ENCODE results near the gene MYO5B.

The MYO5B gene

DNA sequence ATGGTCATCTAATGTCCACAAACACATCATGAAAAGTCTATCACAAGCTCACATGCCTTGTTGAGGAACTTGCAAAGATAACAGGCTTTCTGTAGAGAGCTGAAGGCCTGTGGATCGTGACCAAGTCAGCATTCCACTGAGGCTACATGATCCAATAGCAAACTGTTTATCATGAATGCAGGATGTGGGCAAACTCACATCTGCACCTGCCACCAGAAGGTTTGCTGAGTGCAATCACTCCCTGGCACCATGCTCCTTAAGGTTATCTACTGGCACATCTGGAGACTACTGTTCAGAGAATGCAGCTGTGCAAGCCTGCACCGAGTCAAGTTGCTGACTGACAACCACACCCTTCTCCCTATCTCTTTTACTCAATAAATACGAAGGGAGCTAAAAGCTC is 314.3 kb downstream of the MYO5B start:
- no peak for DNase-seq (ENCODE audit: low spot score)

- no peak for DNase-seq (ENCODE audit: low spot score)
These were observed 315.7 kb downstream of the MYO5B start for GRCh38 chr18:49879271-49879580.

DNA sequence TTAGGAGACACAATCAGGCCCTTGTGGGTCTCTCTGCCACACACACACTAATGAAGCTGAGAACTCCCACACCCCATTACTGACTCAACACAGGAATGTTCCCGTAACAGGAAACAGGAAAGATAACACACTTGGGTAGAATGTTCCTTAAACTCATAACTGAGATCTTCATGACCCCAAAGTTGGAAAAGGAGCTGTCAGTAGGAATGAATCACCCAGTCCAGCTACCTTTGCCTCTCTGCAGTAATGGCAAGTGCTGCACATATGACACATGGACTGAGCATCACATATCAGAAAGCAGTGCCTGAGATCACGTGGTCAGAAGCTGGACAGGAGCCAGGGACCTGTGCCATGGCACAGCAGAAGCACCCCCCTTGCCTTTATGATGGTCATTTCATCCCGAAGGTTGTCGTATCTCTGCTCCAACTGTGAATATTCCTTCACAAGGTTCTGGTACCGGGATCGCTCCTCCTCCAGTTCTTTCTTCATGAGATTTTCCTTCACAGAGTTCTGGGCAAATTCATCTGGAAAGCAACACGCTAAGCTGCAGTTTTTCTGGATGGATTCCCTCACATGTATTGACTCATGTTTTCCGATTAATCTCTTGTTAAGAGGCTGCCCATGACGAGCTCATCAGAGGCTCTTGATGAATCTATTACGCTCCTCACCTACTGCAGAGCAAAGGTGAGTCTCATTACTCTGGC is 316.2 kb downstream of the MYO5B start:
- no peak for DNase-seq (ENCODE audit: low spot score)

GRCh38 chr18:49878015-49878414 is 316.9 kb downstream of the MYO5B start:
- no peak for DNase-seq (ENCODE audit: low spot score)

- DNase-seq (ENCODE audit: low spot score) = no peak
These were observed 318.4 kb downstream of the MYO5B start for GRCh38 chr18:49876536-49876935.

GRCh38 chr18:49875783-49876182 is 319.2 kb downstream of the MYO5B start:
- no peak for DNase-seq (ENCODE audit: low spot score)

DNA sequence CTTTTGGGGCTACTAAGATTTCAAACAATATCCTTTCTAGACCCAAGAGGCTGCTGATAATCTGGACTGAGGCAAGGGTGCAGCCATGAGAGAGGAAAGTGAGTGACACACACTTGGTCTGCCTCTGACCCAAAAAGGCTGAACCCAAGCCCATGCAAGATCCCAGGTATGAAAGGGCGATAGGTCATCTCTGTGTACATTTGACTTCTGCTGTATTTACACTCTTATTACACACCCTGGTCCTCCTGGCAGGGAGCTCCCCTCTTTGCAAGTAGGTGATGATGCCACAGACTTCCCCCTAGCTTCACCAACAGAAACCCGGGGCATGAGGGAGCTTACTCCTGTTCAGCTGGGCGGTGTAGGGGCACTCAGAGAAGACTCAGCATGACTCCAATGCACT is 319.8 kb downstream of the MYO5B start:
- DNase-seq (ENCODE audit: low spot score) = no peak

DNA sequence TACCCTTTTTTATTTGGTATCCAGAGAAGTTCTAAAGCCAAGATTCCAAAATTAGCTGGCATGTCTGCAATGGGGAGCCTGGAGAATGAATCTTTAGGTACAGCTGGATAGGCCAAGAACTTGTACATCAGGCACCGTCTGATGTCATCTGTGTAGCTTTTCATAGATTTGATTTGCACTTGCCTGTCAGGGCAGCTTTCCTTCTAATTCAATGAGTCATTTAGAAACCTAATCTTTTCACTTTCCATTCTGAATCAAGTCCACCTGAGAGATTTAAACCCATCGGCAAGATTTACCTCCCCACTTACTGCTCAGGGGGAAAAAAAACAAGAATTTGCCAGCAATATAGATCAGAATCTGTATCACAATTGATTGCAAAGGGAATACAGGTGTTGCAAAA is 320.7 kb downstream of the MYO5B start:
- DNase-seq (ENCODE audit: low spot score) = no peak

DNA sequence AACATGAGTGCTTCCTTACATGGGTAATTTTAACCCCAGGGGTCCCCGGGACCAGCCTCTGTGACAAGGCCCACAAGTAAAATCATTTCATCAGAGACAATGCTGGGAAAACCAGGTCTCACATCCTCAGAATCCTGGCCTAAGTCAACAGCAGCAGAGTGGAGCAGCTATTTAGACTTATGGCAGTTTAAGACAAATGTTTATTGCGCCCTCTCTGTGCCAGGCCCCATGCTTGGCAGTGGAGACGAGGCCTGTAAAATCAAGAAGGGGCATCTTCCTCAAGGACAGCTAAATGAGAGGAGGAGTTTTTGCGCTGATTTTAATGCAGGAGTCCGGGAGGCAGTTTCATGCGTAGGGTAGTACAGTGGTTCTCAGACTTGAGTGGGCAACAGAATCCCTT is 325.6 kb downstream of the MYO5B start:
- no peak for DNase-seq (ENCODE audit: low spot score)

- no peak for DNase-seq (ENCODE audit: low spot score)
These were observed 328.3 kb downstream of the MYO5B start for GRCh38 chr18:49866680-49867079.

GRCh38 chr18:49865401-49865800 is 329.5 kb downstream of the MYO5B start:
- no peak for DNase-seq (ENCODE audit: low spot score)

GRCh38 chr18:49863769-49864621 is 331.0 kb downstream of the MYO5B start:
- no peak for DNase-seq (ENCODE audit: low spot score)

GRCh38 chr18:49862656-49863385 is 332.1 kb downstream of the MYO5B start:
- DNase-seq (ENCODE audit: low spot score) = no peak

GRCh38 chr18:49861659-49862058 is 333.3 kb downstream of the MYO5B start:
- no peak for DNase-seq (ENCODE audit: low spot score)

GRCh38 chr18:49859725-49860124 is 335.2 kb downstream of the MYO5B start:
- no peak for DNase-seq (ENCODE audit: low spot score)

- no peak for DNase-seq (ENCODE audit: low spot score)
These were observed 336.0 kb downstream of the MYO5B start for GRCh38 chr18:49859021-49859359.

DNA sequence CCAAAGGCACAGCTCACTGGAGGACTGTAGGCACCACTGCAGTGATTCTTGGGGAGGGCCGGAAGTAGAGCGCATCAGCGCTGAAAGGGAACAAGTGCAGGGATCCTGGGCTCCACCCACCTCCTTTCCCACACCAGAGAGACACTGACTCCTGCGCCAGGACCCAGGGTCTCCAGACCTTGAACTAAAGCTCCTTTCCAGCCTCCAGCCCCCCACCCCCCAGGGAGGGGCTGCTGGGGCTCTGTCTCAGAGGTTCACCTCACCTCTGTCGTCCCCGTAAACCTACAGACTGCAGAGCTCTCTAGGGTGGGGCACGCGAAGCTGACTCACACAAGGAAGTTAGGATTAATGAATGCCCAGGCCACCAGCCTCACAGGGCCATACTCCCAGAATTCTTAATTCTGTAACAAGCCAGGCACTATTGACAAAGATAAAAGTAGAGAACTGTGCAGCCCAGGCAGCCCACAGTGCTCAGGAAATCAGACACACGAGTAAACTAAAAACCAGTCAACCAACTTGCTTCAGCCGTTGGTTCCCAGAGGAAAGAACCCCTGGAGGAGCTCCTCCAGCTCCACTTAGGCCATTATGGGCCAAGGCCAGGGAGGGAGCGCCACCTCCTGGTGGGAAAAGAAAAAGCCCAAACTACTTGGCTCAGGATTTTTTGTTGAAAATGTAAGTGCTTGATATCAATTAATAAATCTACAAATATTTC is 336.5 kb downstream of the MYO5B start:
- peak; percentile 31 for DNase-seq (ENCODE audit: low spot score)

DNA sequence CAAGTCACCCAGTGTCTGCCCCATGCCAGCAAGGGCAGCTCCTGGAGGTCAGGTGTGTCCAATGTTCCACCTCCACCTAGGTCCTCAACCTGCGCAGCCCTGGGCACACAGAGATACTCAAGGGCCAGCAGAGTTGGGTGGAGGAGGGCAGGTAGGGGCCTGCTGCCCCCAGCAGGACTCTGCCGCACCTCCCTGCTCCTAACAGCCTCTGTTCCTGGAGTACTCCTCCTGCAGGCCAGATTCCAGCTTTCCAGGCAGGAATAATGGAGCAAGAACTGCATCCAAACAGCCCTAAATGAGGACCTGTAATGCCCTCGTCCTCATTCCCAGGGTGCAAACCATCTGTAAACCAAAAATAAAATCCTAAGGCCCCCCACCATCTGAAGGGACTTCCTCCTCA is 337.2 kb downstream of the MYO5B start:
- no peak for DNase-seq (ENCODE audit: low spot score)

DNA sequence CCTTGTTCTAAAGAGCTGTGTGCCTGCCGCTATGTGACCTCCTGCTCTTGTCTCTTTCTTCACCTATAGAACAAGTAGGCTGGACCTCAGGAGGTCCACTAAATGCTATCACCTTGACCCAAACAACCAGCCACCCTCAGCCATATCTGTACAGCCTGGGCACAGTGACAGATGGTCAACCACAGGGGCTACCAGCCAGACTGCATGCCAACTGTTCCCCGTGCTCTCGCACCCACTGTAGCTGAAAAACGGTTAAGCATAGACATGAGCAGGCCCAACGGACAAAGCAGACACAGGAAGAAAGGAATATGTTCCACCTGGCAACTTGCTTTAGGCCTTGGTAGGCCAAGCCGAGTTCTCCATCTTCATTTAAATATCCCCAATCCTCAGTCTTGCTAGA is 338.5 kb downstream of the MYO5B start:
- no peak for DNase-seq (ENCODE audit: low spot score)

DNA sequence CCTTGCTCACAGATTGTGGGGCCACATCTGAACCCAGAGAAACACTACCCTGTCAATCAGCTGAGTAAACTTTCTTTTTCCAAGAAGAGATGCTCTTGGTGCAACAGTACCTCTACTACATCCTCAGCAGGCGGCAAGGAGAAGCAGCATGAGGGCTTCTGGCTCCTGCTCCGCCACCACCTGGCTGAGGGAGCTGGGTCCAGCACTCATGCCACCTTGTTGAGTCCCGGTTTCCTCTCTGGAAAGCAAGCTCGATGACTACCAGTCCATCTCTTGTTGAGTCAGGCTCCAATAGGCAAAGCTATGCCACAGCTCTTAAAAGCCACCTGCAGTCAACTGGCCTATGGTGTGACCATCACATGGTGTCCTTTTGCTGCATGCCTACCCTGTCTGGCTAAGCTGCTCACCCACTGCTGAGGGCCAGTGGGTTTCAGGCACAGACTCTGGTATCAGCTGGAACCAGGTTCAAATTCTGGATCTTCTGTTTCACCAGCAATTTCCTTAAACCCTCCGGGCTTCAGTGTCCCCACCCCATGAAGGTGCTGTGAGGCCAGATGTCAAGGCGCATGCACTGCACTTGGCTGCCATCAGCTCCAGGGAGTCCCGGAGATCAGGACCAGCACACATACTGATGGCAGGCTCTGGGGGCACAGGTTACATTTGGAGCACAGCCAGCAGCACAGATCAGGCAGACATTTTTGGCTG is 339.1 kb downstream of the MYO5B start:
- DNase-seq (ENCODE audit: low spot score) = no peak

DNA sequence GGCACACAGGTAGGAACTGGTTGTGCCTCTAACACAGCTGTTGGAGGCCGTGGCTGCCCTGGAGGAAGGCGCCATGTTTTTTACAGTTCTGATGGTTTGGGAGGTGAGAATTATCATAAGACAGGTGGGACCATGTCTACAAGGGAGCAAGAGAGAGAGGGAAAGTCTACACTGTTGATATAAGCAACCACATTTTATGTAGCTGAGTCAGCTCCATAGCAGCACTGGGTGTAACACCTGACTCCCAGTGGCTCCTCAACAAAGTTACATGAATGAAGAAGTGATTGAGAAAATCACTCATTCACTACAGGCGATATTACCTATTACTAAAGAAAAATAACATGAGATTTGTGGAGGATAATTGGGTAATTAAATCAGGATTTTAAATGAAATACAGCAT is 340.3 kb downstream of the MYO5B start:
- DNase-seq (ENCODE audit: low spot score) = no peak

DNA sequence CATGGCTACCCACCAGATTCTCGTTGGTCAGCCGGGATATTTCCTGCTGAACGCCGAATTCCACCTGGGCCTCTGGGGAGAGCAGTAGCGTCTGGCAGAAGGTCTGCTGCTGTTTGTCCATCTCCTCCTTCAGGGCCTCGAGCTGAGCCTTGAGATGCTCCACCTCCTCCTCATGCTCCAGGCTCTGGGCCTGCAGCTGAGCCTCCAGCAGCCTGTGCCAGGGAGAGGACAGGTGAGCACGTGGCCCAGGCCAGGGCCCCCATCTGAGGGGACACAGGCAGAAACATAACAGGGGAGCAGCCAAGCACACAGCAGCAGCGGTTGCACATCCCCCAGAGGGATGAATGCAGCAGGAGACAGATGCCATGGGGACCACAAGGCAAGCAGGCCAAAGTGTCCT is 341.5 kb downstream of the MYO5B start:
- DNase-seq (ENCODE audit: low spot score) = no peak
